GM08714 (cell line): Measurements from ENCODE around the gene ID2.

Experiments
- H3K4me3 ChIP-seq: fragments of 200-500 bp; sonication (Bioruptor generic); 2 replicates; pipeline ENCODE4 v1.5.1; 2014; ENCODE audit warnings: mild to moderate bottlenecking, low read length, inconsistent platforms
- ZNF274 ChIP-seq: IDR thresholded peaks from 2 replicates; pipeline ENCODE4 v1.6.1; 2012; ENCODE audit warnings: mild to moderate bottlenecking, low read depth, low read length

Gene ID2

GRCh38 chr2:8643250-8643995, 38.4 kb upstream of the ID2 start:
- TF ChIP-seq ZNF274 = no peak
- H3K4me3 ChIP-seq = no peak overlapping the region

- TF ChIP-seq ZNF274 = no peak
These were observed 37.9 kb upstream of the ID2 start for GRCh38 chr2:8643996-8644356.

GRCh38 chr2:8644605-8645175, 37.2 kb upstream of the ID2 start:
- no peak for TF ChIP-seq ZNF274
- H3K4me3 ChIP-seq = no peak overlapping the region

More at GRCh38 chr2:8643996-8644356, 37.9 kb upstream of the ID2 start:
- no peak overlapping the region for H3K4me3 ChIP-seq

- no peak for TF ChIP-seq ZNF274
- H3K4me3 ChIP-seq = no peak overlapping the region
These were observed 36.6 kb upstream of the ID2 start for GRCh38 chr2:8645176-8645831.

- H3K4me3 ChIP-seq = no peak overlapping the region
- no peak for TF ChIP-seq ZNF274
These were observed 35.0 kb upstream of the ID2 start for GRCh38 chr2:8646731-8647461.

- TF ChIP-seq ZNF274 = no peak
- no peak overlapping the region for H3K4me3 ChIP-seq
These were observed 34.4 kb upstream of the ID2 start for GRCh38 chr2:8647462-8647857.

- TF ChIP-seq ZNF274 = no peak
- H3K4me3 ChIP-seq = no peak overlapping the region
These were observed 33.2 kb upstream of the ID2 start for GRCh38 chr2:8648441-8649213.

- H3K4me3 ChIP-seq = no peak overlapping the region
- TF ChIP-seq ZNF274 = no peak
These were observed 32.1 kb upstream of the ID2 start for GRCh38 chr2:8649718-8650117.

GRCh38 chr2:8650256-8650655, 31.6 kb upstream of the ID2 start:
- no peak for TF ChIP-seq ZNF274
- no peak overlapping the region for H3K4me3 ChIP-seq

- TF ChIP-seq ZNF274 = no peak
- H3K4me3 ChIP-seq = no peak overlapping the region
These were observed 29.0 kb upstream of the ID2 start for GRCh38 chr2:8652774-8653426.

- TF ChIP-seq ZNF274 = no peak
- no peak overlapping the region for H3K4me3 ChIP-seq
These were observed 28.4 kb upstream of the ID2 start for GRCh38 chr2:8653485-8653884.

GRCh38 chr2:8654041-8654440, 27.8 kb upstream of the ID2 start:
- no peak for TF ChIP-seq ZNF274
- no peak overlapping the region for H3K4me3 ChIP-seq

- no peak overlapping the region for H3K4me3 ChIP-seq
- TF ChIP-seq ZNF274 = no peak
These were observed 27.4 kb upstream of the ID2 start for GRCh38 chr2:8654483-8654882.
